ENCODE results near the gene RNF217. TPM values are rescaled to one million over a fixed set of nuclear protein-coding genes. Genes with fewer than 3 reads are reported as not detected.

The RNF217 gene
- total and polyA plus RNA-seq, 2 of the 8 experiments (the other 6 are each of a cell fraction or from before 2014, with no cell fraction given) = 2.0 to 8.9 TPM

DNA sequence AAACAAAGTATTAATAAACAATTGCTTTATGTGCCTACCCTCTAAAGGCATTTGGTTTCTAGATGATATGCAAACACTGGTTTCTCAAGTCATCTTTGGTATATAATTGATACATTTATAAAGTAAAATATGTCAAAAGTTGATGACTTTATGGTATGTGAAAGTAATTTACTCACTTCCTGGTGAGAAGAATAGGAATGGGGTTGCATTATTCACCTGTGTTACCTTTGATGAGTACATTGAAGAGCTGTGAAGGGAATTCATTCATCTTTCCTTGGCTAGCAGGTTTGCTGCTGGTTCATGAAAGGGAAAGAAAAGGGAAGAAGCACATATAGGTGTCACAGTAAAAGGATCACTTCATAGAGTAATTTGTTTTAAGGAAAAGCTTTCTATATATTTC, 20.4 kb downstream of the RNF217 start:
- TF ChIP-seq SIN3A (conservative IDR thresholded peaks at IDR 0.05 in 1 of 2, IDR thresholded peaks at IDR 0.05 in 1 of 2; ENCODE audit: low read depth in 1 of 2, low read length in 2 of 2) (no peak), CTBP2 (IDR thresholded peaks at IDR 0.05; ENCODE audit: borderline replicate concordance, insufficient read depth, insufficient read length, low read length) (no peak)
- no peak overlapping the region for H2BK12ac ChIP-seq (ENCODE audit: low read depth, low read length)

More for the DNA sequence above, 20.4 kb downstream of the RNF217 start:
- Histone ChIP-seq H3K36me3 (ENCODE audit: control insufficient read depth in 2 of 4, insufficient read depth in 4 of 4, low read length in 3 of 4) (0 out of 8 replicates have a peak, but pooled peaks cover 0 to 4% (median 0%) of the 10 kb centered on the region in 4 experiments), H3K4me1 (replicated peaks in 1 of 4; ENCODE audit: control insufficient read depth in 3 of 4, insufficient read depth in 4 of 4, low read length in 3 of 4) (peaks cover 0 to 6% (median 1%) of the 10 kb centered on the region in 4 experiments; a peak in 3 of 7 replicates), H3K79me1 (ENCODE audit: low read depth, low read length) (no peaks in the 10 kb centered on the region), H3K4me2 (ENCODE audit: insufficient read depth in 1 of 2, low read depth in 2 of 2, low read length in 2 of 2) (no peak overlapping the region), H3K4me3 (ENCODE audit: extremely low read depth in 1 of 4, insufficient read depth in 2 of 4, low read depth in 3 of 4, low read length in 4 of 4) (no peak overlapping the region), H2BK15ac (ENCODE audit: low read length) (no peak overlapping the region), H3K56ac (replicated peaks; ENCODE audit: insufficient read length, low read depth, low read length) (no peak overlapping the region), H3K23me2 (ENCODE audit: low read depth, low read length) (no peaks in the 10 kb centered on the region), H2AK5ac (ENCODE audit: low read depth, low read length) (no peak overlapping the region), H3K14ac (ENCODE audit: insufficient read length) (no peak overlapping the region), H2AFZ (ENCODE audit: low read length) (no peak overlapping the region), H3K4ac (replicated peaks; ENCODE audit: insufficient read length, low read depth, low read length) (no peak overlapping the region), H3K9ac (replicated peaks in 1 of 4; ENCODE audit: extremely low read depth in 1 of 4, low read depth in 3 of 4, low read length in 3 of 4) (no peak overlapping the region), H2BK20ac (ENCODE audit: low read length) (no peak overlapping the region), H3K27me3 (replicated peaks in 1 of 4; ENCODE audit: control insufficient read depth in 3 of 4, extremely low read depth in 1 of 4, insufficient read depth in 3 of 4, low read length in 3 of 4) (no peaks in the 10 kb centered on the region; a peak in 1 of 7 replicates), H3K79me2 (ENCODE audit: control insufficient read depth in 1 of 2, insufficient read depth in 2 of 2, low read length in 2 of 2) (no peaks in the 10 kb centered on the region), H2BK120ac (replicated peaks; ENCODE audit: low read depth, low read length) (no peak overlapping the region), H3K27ac (ENCODE audit: low read depth, low read length) (no peak overlapping the region), H4K91ac (replicated peaks; ENCODE audit: insufficient read length, low read length) (no peak overlapping the region), H4K5ac (ENCODE audit: insufficient read length, low read depth, low read length) (no peak overlapping the region), H3K23ac (ENCODE audit: insufficient read length) (no peak overlapping the region), H3K9me3 (ENCODE audit: insufficient read depth in 2 of 2, low read depth in 1 of 2, low read length in 1 of 2) (no peaks in the 10 kb centered on the region), H4K20me1 (replicated peaks in 1 of 2; ENCODE audit: control insufficient read depth in 1 of 2, insufficient read depth in 2 of 2, low read length in 2 of 2) (no peaks in the 10 kb centered on the region), H4K8ac (ENCODE audit: extremely low read depth, insufficient read depth, low read length) (no peak overlapping the region), H3K18ac (ENCODE audit: extremely low read depth, low read length) (no peak overlapping the region), H2BK5ac (ENCODE audit: low read depth, low read length) (no peak overlapping the region)
- DNase-seq (ENCODE audit: low read depth in 1 of 2, low spot score in 2 of 2) (no peak), FAIRE-seq (no peak)
- ChIA-PET POLR2A (ENCODE audit: partially characterized antibody) (no interaction called here), CTCF (ENCODE audit: partially characterized antibody) (no interaction called here)

Measured in H1 (cell line).